Mammary epithelial cell (primary cell): ENCODE measurements around the gene MTHFD2L.

ENCODE experiments used
- EZH2 ChIP-seq: IDR thresholded peaks from 2 replicates; pipeline ENCODE4 v1.6.1; 2012; ENCODE audit warnings: low read length, inconsistent platforms, borderline replicate concordance
- TF ChIP-seq, protein P1 (sequence below), 2 donors: IDR thresholded peaks in 1 of 2; conservative IDR thresholded peaks in 1 of 2; 2 replicates each; pipeline ENCODE4 v1.5.1; 2011 to 2012; ENCODE audit warnings: inconsistent platforms in 2 of 2, low read length in 2 of 2, mild to moderate bottlenecking in 2 of 2, control low read depth in 1 of 2, low read depth in 1 of 2; ENCODE audit not compliant: insufficient read depth in 1 of 2; ENCODE audit errors: extremely low read depth in 1 of 2

DNA sequence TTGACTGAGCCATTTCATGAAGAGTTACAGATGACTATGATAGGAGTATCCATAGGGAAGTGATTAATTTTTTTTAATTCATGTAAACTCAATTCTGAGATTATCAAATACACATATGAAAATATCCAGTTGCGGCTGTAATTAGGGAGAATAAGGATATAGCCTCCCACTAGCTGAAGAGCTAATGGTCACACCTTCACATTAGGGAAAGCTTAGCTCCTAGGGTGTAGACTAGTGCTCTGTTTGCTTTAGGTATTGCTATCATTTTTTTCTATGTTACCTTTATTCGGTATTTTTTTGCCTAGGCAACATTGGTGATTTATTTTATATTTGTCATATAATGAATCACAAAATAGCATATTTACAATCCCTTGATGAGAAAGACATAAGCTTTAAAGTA is 110.7 kb downstream of the MTHFD2L start:
- TF ChIP-seq, protein P1, sequence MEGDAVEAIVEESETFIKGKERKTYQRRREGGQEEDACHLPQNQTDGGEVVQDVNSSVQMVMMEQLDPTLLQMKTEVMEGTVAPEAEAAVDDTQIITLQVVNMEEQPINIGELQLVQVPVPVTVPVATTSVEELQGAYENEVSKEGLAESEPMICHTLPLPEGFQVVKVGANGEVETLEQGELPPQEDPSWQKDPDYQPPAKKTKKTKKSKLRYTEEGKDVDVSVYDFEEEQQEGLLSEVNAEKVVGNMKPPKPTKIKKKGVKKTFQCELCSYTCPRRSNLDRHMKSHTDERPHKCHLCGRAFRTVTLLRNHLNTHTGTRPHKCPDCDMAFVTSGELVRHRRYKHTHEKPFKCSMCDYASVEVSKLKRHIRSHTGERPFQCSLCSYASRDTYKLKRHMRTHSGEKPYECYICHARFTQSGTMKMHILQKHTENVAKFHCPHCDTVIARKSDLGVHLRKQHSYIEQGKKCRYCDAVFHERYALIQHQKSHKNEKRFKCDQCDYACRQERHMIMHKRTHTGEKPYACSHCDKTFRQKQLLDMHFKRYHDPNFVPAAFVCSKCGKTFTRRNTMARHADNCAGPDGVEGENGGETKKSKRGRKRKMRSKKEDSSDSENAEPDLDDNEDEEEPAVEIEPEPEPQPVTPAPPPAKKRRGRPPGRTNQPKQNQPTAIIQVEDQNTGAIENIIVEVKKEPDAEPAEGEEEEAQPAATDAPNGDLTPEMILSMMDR (conservative IDR thresholded peaks at IDR 0.05 in 1 of 2, IDR thresholded peaks at IDR 0.05 in 1 of 2; ENCODE audit: extremely low read depth in 1 of 2, insufficient read depth in 1 of 2, low read depth in 1 of 2, low read length in 2 of 2): no peak
- no peak for TF ChIP-seq EZH2
